RWPE1 (cell line): ENCODE measurements around the gene PIK3R6.

Experiments
- CTCF ChIA-PET: fragments of 350-600 bp; sonication (Branson Sonifier 250); formaldehyde crosslinking; extraction: SDS; loops from one replicate; lab custom pipeline; 2021; lab: Yijun Ruan, JAX
- POLR2A ChIA-PET: fragments of 400-600 bp; formaldehyde crosslinking; extraction: SDS; loops from one replicate; lab custom pipeline; 2020; ENCODE audit warnings: antibody characterized with exemption; ENCODE audit not compliant: low non-redundant PET; lab: Yijun Ruan, JAX
- DNase-seq: peaks from one replicate; pipeline ENCODE4 v3.0.0; 2012; ENCODE audit warnings: low spot score
- H3K27ac ChIP-seq: fragments of 450-650 bp; 2 replicates; pipeline ENCODE4 v1.5.1; 2017
- CTCF ChIP-seq: fragments of 450-650 bp; conservative IDR thresholded peaks from 2 replicates; pipeline ENCODE4 v1.5.1; 2017; ENCODE audit warnings: low read depth, mild to moderate bottlenecking

The PIK3R6 gene

GRCh38 chr17:8799570-8800212, 67.8 kb downstream of the PIK3R6 start:
- no peak for DNase-seq
- ChIA-PET CTCF (interaction anchor here (0.5 to 2.0 kb wide), 4 partner anchors 14 to 665 kb away, joined by 4 to 6 read pairs (median 4); no protein-coding TSS in a partner anchor), POLR2A (no interaction called here)
- H3K27ac ChIP-seq: no peak overlapping the region
- TF ChIP-seq CTCF: no peak

- ChIA-PET CTCF (interaction anchor here (0.5 to 2.0 kb wide), 5 partner anchors 13 to 889 kb away, joined by 3 to 8 read pairs (median 5); no protein-coding TSS in a partner anchor), POLR2A (no interaction called here)
- TF ChIP-seq CTCF: no peak
- peak; percentile 12 for DNase-seq
- H3K27ac ChIP-seq: no peak within 1 kb of the TSS
Measured at GRCh38 chr17:8798846-8799569, 68.5 kb downstream of the PIK3R6 start, which contains the start of gene MFSD6L. Gene MFSD6L (minus strand): TSS chr17:8799365. CDS start chr17:8799120, 245 bp downstream.

- no peak for TF ChIP-seq CTCF
- DNase-seq: no peak
- CTCF ChIA-PET: interaction anchor here (0.5 to 2.0 kb wide), 4 partner anchors 13 to 889 kb away, joined by 3 to 8 read pairs (median 4); no protein-coding TSS in a partner anchor
- POLR2A ChIA-PET: no interaction called here
- no peak overlapping the region for H3K27ac ChIP-seq
Measured at GRCh38 chr17:8798176-8798845, 69.2 kb downstream of the PIK3R6 start.

GRCh38 chr17:8797621-8798175, 69.8 kb downstream of the PIK3R6 start:
- no peak overlapping the region for H3K27ac ChIP-seq
- ChIA-PET CTCF (interaction anchor here (0.6 to 2.0 kb wide), 3 partner anchors 12 to 97 kb away, joined by 3 to 6 read pairs (median 4); no protein-coding TSS in a partner anchor), POLR2A (no interaction called here)
- no peak for TF ChIP-seq CTCF
- no peak for DNase-seq

GRCh38 chr17:8794636-8795035, 72.8 kb downstream of the PIK3R6 start:
- TF ChIP-seq CTCF: no peak
- DNase-seq: no peak
- ChIA-PET CTCF (interaction anchor here (1.6 kb wide), 1 partner anchor 9 kb away, joined by 4 read pairs; no protein-coding TSS in a partner anchor), POLR2A (no interaction called here)
- no peak overlapping the region for H3K27ac ChIP-seq

- CTCF ChIA-PET: interaction anchor here (1.6 kb wide), 1 partner anchor 8 kb away, joined by 4 read pairs; no protein-coding TSS in a partner anchor
- no peak for DNase-seq
- H3K27ac ChIP-seq: no peak overlapping the region
- POLR2A ChIA-PET: no interaction called here
- TF ChIP-seq CTCF: no peak
Measured at GRCh38 chr17:8793649-8794048, 73.8 kb downstream of the PIK3R6 start.
